CD4-positive, alpha-beta T cell treated with Interleukin-12 subunit alpha and Interleukin-12 subunit beta, for 1 hour (primary cell): ENCODE measurements around the gene SLC12A8.
A peak's percentile ranks its signal among the peaks of the same experiment; 100 is the strongest.

Source experiments
- DNase-seq: peaks from one replicate; pipeline ENCODE4 v3.0.0-alpha.2; 2020

Gene SLC12A8

GRCh38 chr3:125150525-125151441, 61.8 kb downstream of the SLC12A8 start:
- DNase-seq, result peak; percentile 64

GRCh38 chr3:125149462-125149861, 63.1 kb downstream of the SLC12A8 start:
- DNase-seq, result no peak

GRCh38 chr3:125148836-125149235, 63.7 kb downstream of the SLC12A8 start:
- no peak for DNase-seq

GRCh38 chr3:125148016-125148812, 64.3 kb downstream of the SLC12A8 start:
- no peak for DNase-seq

- DNase-seq, result no peak
Observed at GRCh38 chr3:125147491-125147820, 65.1 kb downstream of the SLC12A8 start.

GRCh38 chr3:125146626-125147490, 65.7 kb downstream of the SLC12A8 start:
- DNase-seq, result no peak

- DNase-seq, result no peak
Observed at GRCh38 chr3:125145751-125146475, 66.6 kb downstream of the SLC12A8 start.

GRCh38 chr3:125144653-125145314, 67.8 kb downstream of the SLC12A8 start:
- no peak for DNase-seq

GRCh38 chr3:125143982-125144652, 68.4 kb downstream of the SLC12A8 start:
- DNase-seq, result no peak

- DNase-seq, result no peak
Observed at GRCh38 chr3:125143538-125143937, 69.0 kb downstream of the SLC12A8 start.

GRCh38 chr3:125142940-125143339, 69.6 kb downstream of the SLC12A8 start:
- no peak for DNase-seq

- DNase-seq, result no peak
Observed at GRCh38 chr3:125142420-125142778, 70.1 kb downstream of the SLC12A8 start.

GRCh38 chr3:125141596-125142419, 70.7 kb downstream of the SLC12A8 start:
- DNase-seq, result peak; percentile 72

- DNase-seq, result no peak
Observed at GRCh38 chr3:125140818-125141595, 71.5 kb downstream of the SLC12A8 start.

GRCh38 chr3:125140011-125140817, 72.3 kb downstream of the SLC12A8 start:
- DNase-seq, result no peak

- DNase-seq, result no peak
Observed at GRCh38 chr3:125139386-125139785, 73.2 kb downstream of the SLC12A8 start.

GRCh38 chr3:125137358-125138033, 75.1 kb downstream of the SLC12A8 start:
- no peak for DNase-seq

- DNase-seq, result no peak
Observed at GRCh38 chr3:125136966-125137357, 75.6 kb downstream of the SLC12A8 start.
